Measurements from ENCODE around the gene ZCWPW2. TPM values are rescaled to one million over a fixed set of nuclear protein-coding genes. Genes with fewer than 3 reads are reported as not detected.

ZCWPW2 gene
- total RNA-seq, 1 donor from 2014 or later, result 0.12 TPM

DNA sequence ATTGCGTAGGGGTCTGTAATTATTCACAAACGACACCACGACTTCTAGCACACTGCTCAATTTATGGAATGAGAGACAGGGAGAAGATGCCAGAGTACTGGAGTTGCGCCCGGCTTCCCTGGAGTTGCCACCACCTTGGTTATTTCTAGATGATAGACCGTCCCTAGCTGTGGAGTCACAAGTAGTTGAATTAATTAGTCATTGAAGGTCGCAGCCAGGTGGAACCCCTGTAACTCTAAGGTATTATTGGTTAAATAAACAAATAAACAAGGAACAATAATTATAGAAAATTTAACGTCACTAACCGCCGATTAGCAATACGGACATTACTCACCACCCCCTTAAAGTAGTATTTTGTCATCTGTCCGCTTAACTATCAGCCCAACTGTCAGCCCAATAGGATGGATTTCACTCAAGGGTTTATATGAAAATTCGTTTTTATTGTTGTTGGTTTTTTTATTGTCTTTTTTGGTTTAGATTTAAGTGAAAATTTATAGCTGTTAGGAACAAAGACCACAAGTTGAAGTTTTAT lies 1.0 kb downstream of the ZCWPW2 start:
- intact Hi-C loops (cut with micrococcal nuclease), result loop anchor here (1.0 to 2.0 kb wide), 7 partner anchors 108 to 980 kb away; partner anchors contain the start of genes CMC1, NEK10 and SLC4A7

DNA sequence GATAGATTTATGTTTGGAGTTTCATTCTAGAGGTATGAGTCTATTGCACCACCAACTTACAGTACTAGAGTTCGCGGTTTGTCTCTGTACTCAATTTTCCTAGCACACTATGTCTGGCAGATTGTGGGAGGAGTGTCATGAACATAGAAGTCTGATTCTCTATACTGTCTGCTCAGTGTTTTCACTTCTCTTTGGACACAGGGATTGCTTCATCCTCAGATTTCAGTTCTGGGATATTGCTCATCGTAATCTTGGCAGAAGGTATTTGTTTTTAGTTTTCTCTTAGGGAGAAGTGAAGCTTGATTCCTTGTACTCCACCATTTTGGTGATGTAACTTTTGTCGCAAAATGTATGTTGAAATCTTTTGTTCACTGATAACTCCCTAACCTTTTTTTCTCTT lies 27.9 kb downstream of the ZCWPW2 start:
- intact Hi-C loops (cut with micrococcal nuclease), result no loop called here

DNA sequence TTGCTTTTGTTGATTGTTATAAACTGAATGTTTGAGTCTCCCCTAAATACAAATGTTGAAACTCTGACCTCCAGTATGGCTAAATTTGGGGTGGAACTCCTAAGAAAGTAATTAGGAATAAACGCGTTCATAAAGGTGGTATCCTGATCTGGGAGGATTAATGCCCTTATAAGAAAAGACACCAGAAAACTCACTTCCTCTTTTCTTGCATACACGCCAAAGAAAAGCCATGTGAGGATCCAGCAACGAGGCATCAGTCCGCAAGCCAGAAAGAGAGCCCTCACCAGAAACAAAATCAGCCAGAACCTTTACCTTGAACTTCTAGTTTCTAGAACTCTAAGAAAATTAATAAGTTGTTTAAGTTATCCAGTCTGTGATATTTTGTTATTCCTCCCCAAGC lies 37.5 kb downstream of the ZCWPW2 start:
- intact Hi-C loops (cut with micrococcal nuclease), result no loop called here

DNA sequence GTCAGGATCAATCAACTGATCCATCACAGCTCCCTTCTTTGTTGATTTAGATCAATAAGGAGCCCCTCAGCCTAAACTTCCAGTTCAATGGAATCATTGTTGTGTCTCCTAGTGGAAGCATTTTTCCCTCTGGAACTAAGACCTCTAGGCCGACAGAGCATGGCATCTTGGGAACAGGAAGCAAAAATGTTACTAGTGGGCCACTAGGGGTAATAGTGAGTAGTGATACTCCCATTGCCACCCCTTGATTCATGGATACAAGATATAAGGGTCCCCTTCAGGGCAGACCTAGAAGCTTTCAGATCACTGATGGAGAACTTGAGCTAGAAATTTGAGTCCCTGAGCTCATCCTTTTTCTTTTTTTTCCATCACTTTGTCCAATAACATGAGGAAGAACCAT lies 40.5 kb downstream of the ZCWPW2 start:
- intact Hi-C loops (cut with micrococcal nuclease), result no loop called here

DNA sequence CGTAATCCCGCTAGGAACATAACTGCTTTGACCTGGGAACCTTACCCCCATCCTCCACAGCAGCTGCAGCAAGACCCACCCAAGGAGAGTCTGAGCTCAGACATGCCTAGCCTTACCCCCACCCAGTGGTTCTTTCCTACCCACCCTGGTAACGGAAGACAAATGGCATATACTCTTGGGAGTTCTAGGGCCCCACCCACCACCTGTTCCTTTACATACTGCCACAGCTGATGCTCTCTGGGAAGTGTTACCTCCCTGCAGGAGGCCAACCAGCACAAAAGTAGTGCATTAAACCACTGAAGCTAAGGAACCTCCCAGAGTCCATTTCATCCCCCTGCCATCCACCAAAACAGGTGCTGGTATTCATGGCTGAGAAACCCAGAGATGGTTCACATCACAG lies 50.7 kb downstream of the ZCWPW2 start:
- intact Hi-C loops (cut with micrococcal nuclease), result no loop called here

DNA sequence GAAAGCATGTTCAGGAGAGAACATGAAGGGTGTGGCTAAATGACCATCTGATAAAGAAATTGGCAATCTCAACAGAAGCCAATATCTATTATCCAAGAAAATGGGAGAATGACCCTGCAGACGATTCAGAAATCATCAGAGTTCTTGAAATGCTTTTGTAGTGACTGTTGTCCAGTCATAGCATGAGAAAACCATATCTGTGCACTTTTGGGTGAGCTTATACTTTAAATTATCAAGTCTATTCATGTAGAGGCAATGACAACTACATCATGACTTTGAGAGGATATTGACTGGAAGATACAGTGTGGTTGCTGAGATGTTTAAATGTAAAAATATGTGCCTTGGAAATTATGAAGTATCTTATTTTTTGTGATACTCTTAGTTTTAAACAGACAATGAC lies 57.7 kb downstream of the ZCWPW2 start:
- intact Hi-C loops (cut with micrococcal nuclease), result no loop called here

DNA sequence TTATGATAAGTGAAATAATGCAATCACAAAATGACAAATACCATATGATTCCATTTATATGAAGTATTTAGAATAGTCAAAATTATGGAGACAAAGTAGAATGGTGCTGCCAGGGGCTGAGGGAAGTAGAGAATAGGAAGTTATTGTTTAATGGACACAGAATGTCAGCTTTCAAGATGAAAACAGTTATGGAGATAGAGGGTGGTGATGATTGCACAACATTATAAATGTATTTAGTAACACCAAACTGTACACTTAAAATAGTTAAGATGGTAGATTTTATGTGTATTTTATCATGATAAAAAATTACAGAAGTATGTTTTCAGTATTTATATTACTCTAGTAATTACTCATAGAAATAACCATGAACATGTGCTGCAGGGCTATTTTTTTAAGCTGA lies 100.9 kb downstream of the ZCWPW2 start:
- intact Hi-C loops (cut with micrococcal nuclease), result no loop called here

DNA sequence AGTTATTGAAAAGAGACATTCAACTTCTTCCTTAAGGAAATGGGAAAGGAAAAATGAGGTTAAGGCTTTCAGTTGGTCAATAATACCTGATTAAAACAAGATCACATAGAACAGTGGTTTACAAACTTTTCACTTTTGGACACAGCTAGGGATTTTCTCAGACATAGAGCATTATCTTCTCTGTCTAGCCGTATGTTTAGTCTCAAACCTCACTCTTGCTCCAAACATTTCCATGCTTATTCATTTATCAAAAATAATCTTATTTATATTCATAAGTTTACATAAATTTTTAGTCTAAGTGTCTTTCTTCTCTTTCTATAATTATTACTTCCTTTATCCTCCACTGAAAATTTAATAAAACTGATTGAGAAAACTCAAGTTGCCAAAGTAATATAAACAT lies 114.3 kb downstream of the ZCWPW2 start:
- intact Hi-C loops (cut with micrococcal nuclease), result no loop called here

DNA sequence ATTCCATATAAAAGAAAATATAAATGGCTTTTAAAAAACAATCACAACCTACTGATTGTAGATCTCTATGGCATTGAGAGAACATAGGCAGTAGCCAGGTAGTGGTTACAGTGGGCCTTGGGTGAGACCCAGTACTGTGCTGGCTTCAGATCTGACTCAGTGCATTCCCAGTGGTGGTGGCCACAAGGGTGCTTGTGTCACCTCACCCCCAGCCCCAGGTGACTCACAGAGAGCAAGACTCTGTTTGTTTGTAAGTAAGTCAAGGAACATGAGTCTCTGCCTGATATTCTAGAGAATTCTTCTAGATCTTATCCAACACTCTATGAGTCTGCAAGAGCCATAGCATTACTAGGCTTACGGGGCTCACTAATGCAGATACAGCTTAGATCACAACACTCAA lies 118.9 kb downstream of the ZCWPW2 start:
- intact Hi-C loops (cut with micrococcal nuclease), result no loop called here

DNA sequence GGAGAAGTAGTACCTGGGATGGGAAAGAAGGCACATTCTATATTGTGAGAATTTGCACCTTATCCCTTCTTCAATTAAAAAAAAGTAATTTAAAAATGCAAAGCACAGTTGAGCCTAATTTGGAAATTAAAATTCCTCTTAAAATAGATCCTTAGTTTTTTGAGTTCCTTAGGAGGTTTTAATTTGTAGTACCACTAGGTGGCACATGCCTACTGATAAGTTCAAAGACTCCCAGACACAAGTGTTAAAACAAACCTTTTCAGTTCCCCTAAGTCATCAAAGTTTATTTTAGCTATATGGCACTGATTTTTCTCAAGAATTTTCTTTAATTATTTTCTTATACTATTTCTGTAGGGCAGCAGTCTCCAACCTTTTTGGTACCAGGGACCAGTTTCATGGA lies 127.7 kb downstream of the ZCWPW2 start:
- intact Hi-C loops (cut with micrococcal nuclease), result loop anchor here (5.0 kb wide), 1 partner anchor 1721 kb away; no protein-coding TSS in a partner anchor

DNA sequence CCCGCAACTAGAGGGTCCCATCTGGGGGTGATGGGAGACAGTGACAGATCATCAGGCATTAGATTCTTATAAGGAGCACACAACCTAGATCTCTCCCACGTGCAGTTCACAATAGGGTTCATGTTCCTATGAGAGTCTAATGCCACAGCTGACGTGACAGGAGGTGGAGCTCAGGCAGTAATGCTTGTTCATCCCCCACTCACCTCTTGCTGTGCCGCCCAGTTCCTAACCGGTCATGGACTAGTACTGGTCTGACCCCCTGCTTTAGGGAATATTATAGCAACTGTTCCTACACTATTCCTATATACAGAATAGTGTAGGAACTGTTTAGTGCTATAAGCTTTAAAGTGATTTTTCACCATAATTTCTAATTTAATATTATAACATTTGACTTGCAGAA lies 128.2 kb downstream of the ZCWPW2 start:
- intact Hi-C loops (cut with micrococcal nuclease), result loop anchor here (5.0 kb wide), 1 partner anchor 1721 kb away; no protein-coding TSS in a partner anchor

DNA sequence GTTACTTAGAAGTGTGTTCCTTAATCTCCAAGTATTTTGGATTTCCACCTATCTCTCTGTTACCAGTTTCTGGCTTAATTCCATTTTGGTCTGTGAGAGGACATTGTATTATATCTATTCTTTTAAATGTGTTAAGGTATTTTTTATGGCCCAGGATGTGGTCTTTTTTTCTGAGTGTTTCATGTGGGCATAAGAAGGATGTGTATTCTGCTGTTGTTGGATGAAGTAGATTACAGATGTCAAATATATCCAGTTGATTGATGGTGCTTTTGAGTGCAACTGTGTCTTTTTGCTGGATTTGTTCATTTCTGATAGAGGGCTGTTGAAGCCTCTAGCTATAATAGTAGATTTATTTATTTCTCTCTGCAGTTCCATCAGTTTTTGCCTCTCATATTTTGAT lies 136.6 kb downstream of the ZCWPW2 start:
- intact Hi-C loops (cut with micrococcal nuclease), result no loop called here

DNA sequence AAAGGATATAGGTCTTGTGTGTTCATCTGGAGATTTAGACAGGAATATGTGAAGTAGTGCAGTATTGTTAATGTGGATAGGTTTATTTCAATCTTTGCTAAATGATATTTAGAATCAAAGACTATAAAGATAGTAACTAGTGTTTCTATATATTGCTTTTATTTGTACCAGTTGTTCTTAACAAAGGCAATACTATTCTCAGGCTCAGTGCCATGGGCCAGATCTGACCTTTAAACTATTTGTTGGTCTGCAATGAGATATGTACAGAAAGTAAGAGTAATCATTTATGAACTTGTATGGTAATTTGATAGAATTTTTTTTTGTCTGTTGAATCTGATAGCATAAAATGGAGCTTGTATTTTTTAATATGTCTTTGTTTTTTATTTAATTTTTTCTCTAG lies 146.8 kb downstream of the ZCWPW2 start:
- intact Hi-C loops (cut with micrococcal nuclease), result no loop called here

DNA sequence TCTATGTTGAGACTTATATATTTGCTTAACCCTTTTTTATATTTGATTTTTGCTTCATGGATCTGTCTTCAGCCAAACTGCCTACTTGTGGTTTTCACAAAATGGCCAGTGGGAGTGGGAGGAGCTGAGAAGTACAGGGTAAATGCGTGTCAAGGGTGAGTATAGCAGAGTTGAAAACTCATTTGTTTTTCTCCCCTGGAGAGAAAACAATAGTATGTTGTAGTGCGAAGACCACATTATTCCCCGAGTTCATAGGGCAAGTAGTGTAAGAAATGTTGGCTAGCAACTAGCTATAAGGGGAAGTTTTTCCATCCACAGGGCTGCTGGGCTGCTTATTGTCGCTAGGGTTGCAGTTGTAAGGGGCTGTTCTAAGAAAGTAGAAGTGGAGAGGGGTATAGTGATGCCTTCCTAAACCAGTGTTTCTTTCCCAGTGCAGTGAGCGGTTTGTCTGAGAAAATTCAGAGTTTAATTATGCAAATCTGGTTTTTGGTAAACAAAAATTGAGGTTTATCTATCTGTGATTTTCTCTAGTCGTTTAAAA lies 153.9 kb downstream of the ZCWPW2 start:
- intact Hi-C loops (cut with micrococcal nuclease), result no loop called here

DNA sequence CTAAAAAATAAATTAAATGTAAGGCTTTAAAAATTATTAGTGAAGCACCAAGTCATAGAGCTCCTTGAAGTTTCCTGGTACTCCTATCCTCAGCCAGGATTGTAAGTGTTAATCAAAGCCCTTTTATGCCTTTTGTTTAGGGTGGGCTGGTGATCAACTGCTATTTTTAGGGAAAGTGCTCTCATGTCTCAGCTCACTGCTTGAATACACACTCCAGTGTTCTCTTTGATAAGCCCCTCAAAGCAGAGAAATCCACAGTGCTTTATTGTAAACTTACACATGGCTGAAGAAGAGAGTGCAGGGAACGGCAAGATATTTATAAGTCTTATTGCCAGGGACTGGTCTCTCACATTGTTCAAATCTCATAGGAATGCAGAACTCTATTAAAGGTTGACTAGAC lies 156.5 kb downstream of the ZCWPW2 start:
- intact Hi-C loops (cut with micrococcal nuclease), result no loop called here

DNA sequence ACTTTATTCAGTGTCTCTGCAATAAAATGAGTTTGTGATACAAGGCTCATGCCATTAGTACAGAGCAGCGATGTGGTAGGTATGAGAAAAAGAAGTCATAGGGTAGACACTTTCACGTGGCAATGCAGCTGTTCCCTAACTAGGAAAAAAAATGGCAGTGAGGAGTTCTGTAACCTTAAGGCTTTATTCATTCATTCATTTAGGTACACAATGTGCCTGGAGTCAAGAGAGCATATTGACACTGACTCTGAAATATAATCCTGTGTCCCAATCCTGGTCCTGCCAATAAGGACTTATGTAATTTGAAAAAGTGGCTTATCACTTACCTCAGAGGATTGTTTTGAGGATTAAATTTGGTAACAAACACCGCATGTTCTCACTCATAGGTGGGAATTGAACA lies 173.1 kb downstream of the ZCWPW2 start:
- intact Hi-C loops (cut with micrococcal nuclease), result no loop called here

DNA sequence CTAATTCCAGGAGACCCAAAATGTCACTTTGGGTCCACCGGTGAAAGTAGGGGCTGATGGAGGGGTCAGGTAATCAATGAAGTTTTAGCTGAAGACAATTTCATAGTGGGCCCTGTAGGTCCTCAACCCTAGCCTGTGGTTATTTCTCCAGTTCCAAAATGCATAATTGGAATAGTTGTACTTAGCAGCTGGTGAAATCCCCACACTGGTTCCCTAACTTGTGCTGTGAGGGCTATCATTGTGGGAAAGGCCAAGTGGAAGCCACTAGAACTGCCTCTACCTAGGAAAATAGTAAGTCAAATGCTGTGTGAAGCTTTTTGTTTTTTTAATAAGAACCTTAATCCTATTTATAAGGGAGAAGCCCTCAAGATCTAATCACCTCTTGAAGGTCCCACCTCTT lies 193.8 kb downstream of the ZCWPW2 start:
- intact Hi-C loops (cut with micrococcal nuclease), result no loop called here

DNA sequence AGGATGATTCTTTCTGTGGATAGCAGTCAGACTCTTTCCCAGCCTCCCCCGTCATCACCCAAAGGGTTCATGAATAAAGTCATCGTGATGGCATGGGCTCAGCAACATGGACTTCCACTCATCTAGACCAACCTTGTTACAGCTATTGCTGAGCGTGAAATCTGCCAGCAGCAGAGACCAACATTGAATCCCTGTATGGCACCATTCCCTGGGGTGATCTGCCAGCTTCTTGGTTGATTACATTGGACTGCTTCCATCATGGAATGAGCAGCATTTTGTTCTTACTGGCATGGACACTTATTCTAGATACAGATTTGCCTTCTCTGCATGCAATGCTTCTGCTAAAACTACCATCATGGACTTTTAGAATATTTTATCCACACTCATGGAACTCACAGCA lies 195.7 kb downstream of the ZCWPW2 start:
- intact Hi-C loops (cut with micrococcal nuclease), result no loop called here

DNA sequence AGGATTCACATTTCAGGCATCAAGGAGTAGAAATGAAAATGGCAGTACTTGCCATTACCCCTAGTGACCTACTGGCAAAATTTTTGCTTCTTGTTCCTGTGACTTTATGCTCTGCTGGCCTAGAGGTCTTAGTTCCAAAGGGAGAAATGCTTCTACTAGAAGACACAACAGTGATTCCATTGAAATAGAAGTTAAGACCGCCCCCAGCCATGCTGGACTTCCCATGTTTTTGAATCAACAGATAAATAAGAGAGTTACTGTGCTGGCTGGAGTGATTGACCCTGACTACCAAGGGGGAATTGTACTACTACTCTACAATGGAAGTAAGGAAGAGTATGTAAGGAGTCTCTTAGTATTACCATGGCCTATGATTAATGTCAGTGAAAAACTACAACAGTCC lies 196.3 kb downstream of the ZCWPW2 start:
- intact Hi-C loops (cut with micrococcal nuclease), result no loop called here

DNA sequence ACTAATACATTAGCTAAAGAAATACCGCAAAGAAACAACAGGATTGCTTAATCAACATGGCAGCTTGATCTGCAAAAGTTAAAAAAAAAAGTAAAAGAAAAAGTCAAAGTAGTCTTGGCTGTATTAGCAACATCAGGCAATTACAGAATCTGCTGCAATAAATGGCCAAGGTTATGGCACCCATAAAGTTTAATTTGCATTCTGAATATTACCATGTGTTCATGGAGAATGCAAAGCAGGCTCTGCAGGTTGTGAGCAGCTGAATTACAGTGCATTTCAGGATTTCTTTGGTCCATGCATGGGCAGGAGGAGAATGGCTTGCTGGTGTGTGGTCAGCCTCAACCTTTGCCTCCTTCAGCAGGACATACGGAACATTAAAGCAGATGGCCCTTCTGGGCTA lies 199.2 kb downstream of the ZCWPW2 start:
- intact Hi-C loops (cut with micrococcal nuclease), result no loop called here

DNA sequence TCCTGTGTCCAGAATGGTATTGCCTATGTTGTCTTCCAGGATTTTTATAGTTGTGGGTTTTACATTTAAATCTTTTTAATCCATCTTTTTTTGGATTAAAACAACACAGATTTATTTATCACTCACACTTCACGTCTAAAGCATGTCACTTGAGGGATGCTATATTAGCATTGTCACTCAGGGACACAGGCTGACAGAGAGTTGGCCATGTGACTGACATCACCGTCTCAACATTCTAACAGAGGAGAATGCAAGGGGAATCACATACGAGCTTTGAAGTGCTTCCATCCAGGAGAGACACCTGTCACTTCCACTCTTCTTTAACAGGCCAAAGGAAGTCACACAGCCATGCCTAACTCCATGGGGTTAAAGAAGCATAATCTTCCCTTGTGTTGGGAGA lies 204.7 kb downstream of the ZCWPW2 start:
- intact Hi-C loops (cut with micrococcal nuclease), result no loop called here

DNA sequence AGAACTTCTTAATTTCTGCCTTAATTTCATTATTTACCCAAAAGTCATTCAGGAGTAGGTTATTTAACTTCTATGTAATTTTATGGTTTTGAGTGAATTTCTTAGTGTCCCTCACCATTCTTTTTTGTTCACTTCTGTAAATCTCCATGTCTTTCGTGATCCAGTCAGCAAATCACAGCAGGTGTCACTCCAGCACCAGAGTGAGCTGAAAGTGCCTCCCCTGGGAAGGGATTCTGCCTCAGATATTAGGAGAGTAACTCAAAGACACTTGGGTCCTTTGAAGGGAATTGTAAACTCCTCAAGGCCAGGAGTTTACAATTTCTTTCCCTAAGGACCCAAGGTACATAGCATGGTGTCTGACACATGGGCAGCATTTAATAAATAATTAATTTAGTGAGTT lies 207.7 kb downstream of the ZCWPW2 start:
- intact Hi-C loops (cut with micrococcal nuclease), result no loop called here

DNA sequence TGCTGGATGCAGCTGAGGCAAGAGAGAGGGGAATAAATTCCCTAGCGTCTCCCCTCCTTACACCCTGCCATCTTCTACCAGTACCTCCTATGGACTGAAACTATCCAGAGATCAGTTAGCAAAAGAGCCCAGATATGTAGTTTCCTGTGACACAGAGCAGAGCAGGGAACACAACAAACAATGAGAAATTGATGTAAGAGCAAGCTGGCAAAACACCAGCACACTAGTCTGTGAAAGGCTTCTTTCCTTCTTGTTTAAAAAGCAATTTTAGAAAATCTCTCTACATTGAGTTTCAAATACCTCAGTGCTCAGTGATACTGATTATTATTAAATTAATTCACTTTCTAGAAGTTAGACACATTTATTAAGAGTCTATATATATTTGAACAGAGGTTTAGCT lies 215.7 kb downstream of the ZCWPW2 start:
- intact Hi-C loops (cut with micrococcal nuclease), result no loop called here

DNA sequence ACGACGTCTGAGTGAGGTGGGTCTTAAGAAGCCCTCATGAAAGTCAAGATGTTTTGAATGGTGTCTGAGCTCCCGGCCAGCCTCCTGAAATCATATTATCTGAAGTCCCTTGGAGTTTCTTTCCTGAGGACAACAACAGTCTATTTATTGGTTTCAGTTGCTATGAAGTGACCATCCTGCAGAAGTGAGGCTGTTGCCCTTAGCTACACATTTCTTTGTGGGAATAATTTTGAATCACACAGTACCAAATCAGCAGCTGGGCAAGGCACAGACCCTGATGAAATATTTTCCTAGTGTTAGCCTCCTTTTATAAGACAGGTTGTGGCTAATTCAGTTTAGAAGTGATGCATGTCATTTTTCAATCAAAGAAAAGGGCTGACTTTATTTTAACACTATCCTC lies 220.8 kb downstream of the ZCWPW2 start:
- intact Hi-C loops (cut with micrococcal nuclease), result no loop called here

All from T-helper 1 cell treated with Interleukin-12 subunit alpha and Interleukin-12 subunit beta and Interleukin-4 antibody, amounts not matched to agents 30 ng/mL and 1 ng/mL, for 36 hours (primary cell).